Neutrophil (primary cell): Measurements from ENCODE around the gene ZNF536.

Experiments used
- H3K27ac ChIP-seq: fragments of 200-600 bp; sonication (generic); 2 replicates; pipeline ENCODE4 v1.5.1; 2016; ENCODE audit warnings: mild to moderate bottlenecking, moderate library complexity
- H3K27me3 ChIP-seq: fragments of 200-600 bp; sonication (generic); 2 replicates; pipeline ENCODE4 v1.6.0; 2016; ENCODE audit warnings: mild to moderate bottlenecking
- H3K36me3 ChIP-seq: fragments of 200-600 bp; sonication (generic); 2 replicates; pipeline ENCODE4 v1.5.1; 2017
- H3K4me1 ChIP-seq, 2 experiments: fragments of 200-600 bp in 1 of 2; sonication (generic) in 1 of 2; 1 replicate in 1 of 2; 2 replicates in 1 of 2; pipeline versions ENCODE4 v1.5.1 to v1.6.1; 2013 to 2016; ENCODE audit warnings: low read depth in 1 of 2, low read length in 1 of 2, mild to moderate bottlenecking in 1 of 2, moderate library complexity in 1 of 2; ENCODE audit not compliant: control insufficient read depth in 1 of 2, insufficient read depth in 1 of 2
- H3K4me3 ChIP-seq, 2 experiments: fragments of 200-600 bp in 1 of 2; sonication (generic) in 1 of 2; 1 replicate in 1 of 2; 2 replicates in 1 of 2; pipeline ENCODE4 v1.5.1; 2013 to 2016; ENCODE audit warnings: low read depth in 1 of 2, low read length in 1 of 2, mild to moderate bottlenecking in 1 of 2, moderate library complexity in 1 of 2
- H3K9me3 ChIP-seq: fragments of 200-600 bp; sonication (generic); 2 replicates; pipeline ENCODE4 v1.5.1; 2016
- CTCF ChIP-seq: fragments of 200-600 bp; sonication (generic); IDR thresholded peaks from 2 replicates; pipeline ENCODE4 v1.5.1; 2016; ENCODE audit warnings: antibody characterized with exemption

Gene ZNF536

GRCh38 chr19:30448386-30449077, 76.3 kb downstream of the ZNF536 start:
- no peak for TF ChIP-seq CTCF
- no peaks in the 10 kb centered on the region for H3K9me3 ChIP-seq
- H3K4me3 ChIP-seq, result no peak overlapping the region
- no peak overlapping the region for H3K27ac ChIP-seq
- H3K4me1 ChIP-seq, result no peaks in the 10 kb centered on the region
- H3K27me3 ChIP-seq, result peaks cover 22% of the 10 kb centered on the region
- H3K36me3 ChIP-seq, result no peaks in the 10 kb centered on the region

GRCh38 chr19:30449078-30449590, 77.0 kb downstream of the ZNF536 start:
- no peak for TF ChIP-seq CTCF
- Histone ChIP-seq H3K27me3 (peaks cover 22% of the 10 kb centered on the region), H3K4me3 (no peak overlapping the region), H3K9me3 (no peaks in the 10 kb centered on the region), H3K27ac (no peak overlapping the region), H3K36me3 (no peaks in the 10 kb centered on the region), H3K4me1 (no peaks in the 10 kb centered on the region)

GRCh38 chr19:30449673-30450072, 77.5 kb downstream of the ZNF536 start:
- TF ChIP-seq CTCF, result no peak
- Histone ChIP-seq H3K27ac (no peak overlapping the region), H3K4me3 (no peak overlapping the region), H3K9me3 (no peaks in the 10 kb centered on the region), H3K36me3 (no peaks in the 10 kb centered on the region), H3K4me1 (no peaks in the 10 kb centered on the region), H3K27me3 (peaks cover 22% of the 10 kb centered on the region)

- no peak overlapping the region for H3K27ac ChIP-seq
- no peaks in the 10 kb centered on the region for H3K36me3 ChIP-seq
- H3K9me3 ChIP-seq, result no peaks in the 10 kb centered on the region
- TF ChIP-seq CTCF, result no peak
- H3K4me3 ChIP-seq, result no peak overlapping the region
- H3K4me1 ChIP-seq, result no peaks in the 10 kb centered on the region
- H3K27me3 ChIP-seq, result peaks cover 22% of the 10 kb centered on the region
These were observed 77.9 kb downstream of the ZNF536 start for GRCh38 chr19:30450100-30450499.

- H3K4me3 ChIP-seq, result no peak overlapping the region
- no peak overlapping the region for H3K27ac ChIP-seq
- no peaks in the 10 kb centered on the region for H3K36me3 ChIP-seq
- no peak for TF ChIP-seq CTCF
- no peaks in the 10 kb centered on the region for H3K9me3 ChIP-seq
- H3K27me3 ChIP-seq, result peaks cover 22% of the 10 kb centered on the region
- H3K4me1 ChIP-seq, result no peaks in the 10 kb centered on the region
These were observed 78.7 kb downstream of the ZNF536 start for GRCh38 chr19:30450835-30451321.
